ENCODE data around the gene CCDC149.

The CCDC149 gene

GRCh38 chr4:24956091-24956490 is 43.2 kb upstream of the CCDC149 start:
- Histone ChIP-seq H3K4me1 (ENCODE audit: insufficient read depth, low read length) (no peaks in the 10 kb centered on the region), H3K27ac (ENCODE audit: low read length) (no peak overlapping the region), H3K9me3 (ENCODE audit: insufficient read depth, low read length, severe bottlenecking) (no peaks in the 10 kb centered on the region), H3K36me3 (ENCODE audit: insufficient read depth, low read length) (no peaks in the 10 kb centered on the region), H3K4me3 (ENCODE audit: low read depth in 1 of 2, low read length in 2 of 2) (no peak overlapping the region), H2AFZ (ENCODE audit: low read depth, low read length) (no peak overlapping the region), H3K9ac (ENCODE audit: low read depth, low read length) (no peak overlapping the region), H3K79me2 (ENCODE audit: insufficient read depth, low read length) (no peaks in the 10 kb centered on the region), H4K20me1 (ENCODE audit: insufficient read depth, low read length) (no peaks in the 10 kb centered on the region), H3K4me2 (ENCODE audit: insufficient read depth, low read length) (no peak overlapping the region), H3K27me3 (ENCODE audit: insufficient read depth, low read length, poor library complexity) (no peaks in the 10 kb centered on the region)
- TF ChIP-seq EZH2 (IDR thresholded peaks at IDR 0.05; ENCODE audit: borderline replicate concordance, low read depth, low read length, severe bottlenecking), result no peak
- TF ChIP-seq CTCF (IDR thresholded peaks at IDR 0.05; ENCODE audit: borderline replicate concordance, extremely low read depth, low read length, poor library complexity, severe bottlenecking), result no peak
- ATAC-seq (ENCODE audit: insufficient read depth, low read depth) (no peak), DNase-seq (no peak)

DNA sequence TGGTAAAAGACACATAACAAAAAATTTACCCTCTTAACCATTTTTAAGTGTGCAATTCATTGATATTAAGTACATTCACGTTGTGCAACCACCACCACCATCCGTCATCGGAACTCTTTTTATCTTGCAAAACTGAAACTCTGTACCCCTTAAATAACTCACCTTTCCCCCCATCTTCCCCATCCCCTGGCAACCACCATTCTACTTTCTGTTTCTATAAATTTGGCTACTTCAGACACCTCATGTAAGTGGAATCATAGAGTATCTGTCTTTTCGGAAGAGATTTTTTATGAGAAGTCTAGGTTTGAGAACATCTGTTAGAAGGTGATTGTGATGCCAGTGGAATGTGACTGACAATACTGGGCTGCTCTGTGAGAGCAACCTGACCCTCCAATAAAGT is 39.8 kb upstream of the CCDC149 start:
- Histone ChIP-seq H3K4me2 (ENCODE audit: insufficient read depth, low read length) (no peak overlapping the region), H3K4me1 (ENCODE audit: insufficient read depth, low read length) (no peaks in the 10 kb centered on the region), H3K27ac (ENCODE audit: low read length) (no peak overlapping the region), H3K27me3 (ENCODE audit: insufficient read depth, low read length, poor library complexity) (no peaks in the 10 kb centered on the region), H2AFZ (ENCODE audit: low read depth, low read length) (no peak overlapping the region), H3K9ac (ENCODE audit: low read depth, low read length) (no peak overlapping the region), H3K9me3 (ENCODE audit: insufficient read depth, low read length, severe bottlenecking) (no peaks in the 10 kb centered on the region), H3K79me2 (ENCODE audit: insufficient read depth, low read length) (no peaks in the 10 kb centered on the region), H3K4me3 (ENCODE audit: low read depth in 1 of 2, low read length in 2 of 2) (no peak overlapping the region), H3K36me3 (ENCODE audit: insufficient read depth, low read length) (no peaks in the 10 kb centered on the region), H4K20me1 (ENCODE audit: insufficient read depth, low read length) (no peaks in the 10 kb centered on the region)
- TF ChIP-seq EZH2 (IDR thresholded peaks at IDR 0.05; ENCODE audit: borderline replicate concordance, low read depth, low read length, severe bottlenecking) (no peak), CTCF (IDR thresholded peaks at IDR 0.05; ENCODE audit: borderline replicate concordance, extremely low read depth, low read length, poor library complexity, severe bottlenecking) (no peak)
- ATAC-seq (ENCODE audit: insufficient read depth, low read depth), result no peak
- DNase-seq, result no peak

GRCh38 chr4:24949970-24950369 is 37.1 kb upstream of the CCDC149 start:
- no peaks in the 10 kb centered on the region for H3K79me2 ChIP-seq (ENCODE audit: insufficient read depth, low read length)
- H3K4me1 ChIP-seq (ENCODE audit: insufficient read depth, low read length), result no peaks in the 10 kb centered on the region
- H3K36me3 ChIP-seq (ENCODE audit: insufficient read depth, low read length), result no peaks in the 10 kb centered on the region
- no peaks in the 10 kb centered on the region for H3K27me3 ChIP-seq (ENCODE audit: insufficient read depth, low read length, poor library complexity)
- TF ChIP-seq EZH2 (IDR thresholded peaks at IDR 0.05; ENCODE audit: borderline replicate concordance, low read depth, low read length, severe bottlenecking) (no peak), CTCF (IDR thresholded peaks at IDR 0.05; ENCODE audit: borderline replicate concordance, extremely low read depth, low read length, poor library complexity, severe bottlenecking) (no peak)
- H3K27ac ChIP-seq (ENCODE audit: low read length), result no peak overlapping the region
- no peaks in the 10 kb centered on the region for H3K9me3 ChIP-seq (ENCODE audit: insufficient read depth, low read length, severe bottlenecking)
- no peak overlapping the region for H2AFZ ChIP-seq (ENCODE audit: low read depth, low read length)
- H3K4me2 ChIP-seq (ENCODE audit: insufficient read depth, low read length), result no peak overlapping the region
- no peak overlapping the region for H3K4me3 ChIP-seq (ENCODE audit: low read depth in 1 of 2, low read length in 2 of 2)
- H3K9ac ChIP-seq (ENCODE audit: low read depth, low read length), result no peak overlapping the region
- no peaks in the 10 kb centered on the region for H4K20me1 ChIP-seq (ENCODE audit: insufficient read depth, low read length)
- ATAC-seq (ENCODE audit: insufficient read depth, low read depth), result no peak
- no peak for DNase-seq

- Histone ChIP-seq H3K9me3 (ENCODE audit: insufficient read depth, low read length, severe bottlenecking) (peaks cover 5% of the 10 kb centered on the region), H3K27me3 (ENCODE audit: insufficient read depth, low read length, poor library complexity) (no peaks in the 10 kb centered on the region), H3K79me2 (ENCODE audit: insufficient read depth, low read length) (no peaks in the 10 kb centered on the region), H3K36me3 (ENCODE audit: insufficient read depth, low read length) (no peaks in the 10 kb centered on the region), H3K4me3 (ENCODE audit: low read depth in 1 of 2, low read length in 2 of 2) (no peak overlapping the region), H3K27ac (ENCODE audit: low read length) (no peak overlapping the region), H2AFZ (ENCODE audit: low read depth, low read length) (no peak overlapping the region), H3K9ac (ENCODE audit: low read depth, low read length) (no peak overlapping the region), H3K4me2 (ENCODE audit: insufficient read depth, low read length) (no peak overlapping the region), H4K20me1 (ENCODE audit: insufficient read depth, low read length) (no peaks in the 10 kb centered on the region), H3K4me1 (ENCODE audit: insufficient read depth, low read length) (no peaks in the 10 kb centered on the region)
- TF ChIP-seq EZH2 (IDR thresholded peaks at IDR 0.05; ENCODE audit: borderline replicate concordance, low read depth, low read length, severe bottlenecking) (no peak), CTCF (IDR thresholded peaks at IDR 0.05; ENCODE audit: borderline replicate concordance, extremely low read depth, low read length, poor library complexity, severe bottlenecking) (no peak)
- no peak for ATAC-seq (ENCODE audit: insufficient read depth, low read depth)
- DNase-seq, result no peak
These were observed 25.1 kb upstream of the CCDC149 start for GRCh38 chr4:24937917-24938281.

Measured in DND-41 (cell line).